GM19395 (cell line): Measurements from ENCODE around the gene CCT5.
"Not testable (repeated sequence)": the region's sequence is repeated elsewhere in the genome, so short reads cannot be mapped to it uniquely, and the experiment has no call there.

Source experiments
- ATAC-seq: cut with Tn5 transposase; IDR thresholded peaks from one replicate; pipeline ENCODE4 v1.9.1; 2021; ENCODE audit warnings: mild to moderate bottlenecking, moderate library complexity; ENCODE audit not compliant: unreplicated experiment

The CCT5 gene

DNA sequence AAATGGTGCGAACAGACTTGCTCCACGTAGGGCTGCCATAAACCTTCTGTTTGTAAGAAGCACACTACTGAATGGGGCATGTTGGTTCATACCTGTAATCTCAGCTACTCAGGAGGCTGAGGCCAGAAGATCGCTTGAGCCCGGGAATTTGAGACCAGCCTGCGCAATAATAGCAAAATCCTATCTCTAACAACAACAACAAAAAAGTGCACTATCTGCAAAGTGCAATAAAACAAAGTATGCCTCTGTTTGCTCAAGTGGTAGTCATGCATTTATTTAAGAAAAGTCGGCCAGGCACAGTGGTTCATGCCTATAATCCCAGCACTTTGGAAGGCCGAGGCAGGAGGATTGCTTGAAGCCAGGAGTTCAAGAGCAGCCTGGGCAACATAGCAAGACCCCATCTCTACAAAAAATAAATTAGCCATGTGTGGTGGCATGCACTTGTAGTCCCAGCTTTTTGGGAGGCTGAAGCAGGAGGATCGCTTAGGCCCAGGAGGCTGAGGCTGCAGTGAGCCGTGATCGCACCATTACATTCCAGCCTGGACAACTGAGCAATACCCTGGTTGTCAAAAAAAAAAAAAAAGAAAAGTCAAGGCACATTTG, 5.6 kb upstream of the CCT5 start:
- no peak for ATAC-seq

DNA sequence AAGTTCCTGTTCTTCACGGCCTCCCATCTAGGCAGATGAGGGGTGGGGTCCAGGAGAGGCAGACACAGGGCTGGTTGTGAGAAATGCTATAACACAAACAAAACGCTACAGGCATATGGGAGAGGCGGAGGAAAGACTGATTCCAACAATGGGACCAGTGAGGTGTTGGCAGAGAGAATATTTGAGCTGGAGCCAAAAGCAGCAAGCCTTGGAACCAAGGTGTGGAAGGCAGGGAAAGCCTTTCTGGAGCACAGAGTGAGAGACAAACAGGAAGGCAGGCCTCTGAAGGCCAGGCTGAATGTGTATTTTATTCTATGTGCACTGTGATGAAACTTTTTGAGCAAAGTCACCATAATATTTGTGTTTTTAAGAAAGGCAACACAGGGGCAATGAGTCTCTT, 3.3 kb upstream of the CCT5 start:
- ATAC-seq = no peak

DNA sequence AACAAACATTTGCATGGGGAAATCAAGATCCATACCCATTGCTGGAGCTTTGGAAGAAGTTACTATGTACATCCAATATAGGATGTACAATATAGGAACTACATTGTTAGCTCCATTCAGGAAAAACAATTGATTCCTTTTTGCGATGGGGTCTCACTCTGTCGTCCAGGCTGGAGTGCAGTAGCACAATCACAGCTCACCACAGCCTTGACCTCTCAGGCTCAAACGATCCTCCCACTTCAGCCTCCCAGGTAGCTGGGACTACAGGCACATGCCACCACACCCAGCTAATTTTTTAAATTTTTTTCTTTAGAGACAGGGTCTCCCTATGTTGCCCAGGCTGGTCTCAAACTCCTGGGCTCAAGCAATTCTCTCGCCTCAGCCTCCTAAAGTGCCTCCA, 2.9 kb upstream of the CCT5 start:
- ATAC-seq = not testable (repeated sequence)

- peak; percentile 14 for ATAC-seq
These were observed 1.5 kb upstream of the CCT5 start for GRCh38 chr5:10248378-10249260.

DNA sequence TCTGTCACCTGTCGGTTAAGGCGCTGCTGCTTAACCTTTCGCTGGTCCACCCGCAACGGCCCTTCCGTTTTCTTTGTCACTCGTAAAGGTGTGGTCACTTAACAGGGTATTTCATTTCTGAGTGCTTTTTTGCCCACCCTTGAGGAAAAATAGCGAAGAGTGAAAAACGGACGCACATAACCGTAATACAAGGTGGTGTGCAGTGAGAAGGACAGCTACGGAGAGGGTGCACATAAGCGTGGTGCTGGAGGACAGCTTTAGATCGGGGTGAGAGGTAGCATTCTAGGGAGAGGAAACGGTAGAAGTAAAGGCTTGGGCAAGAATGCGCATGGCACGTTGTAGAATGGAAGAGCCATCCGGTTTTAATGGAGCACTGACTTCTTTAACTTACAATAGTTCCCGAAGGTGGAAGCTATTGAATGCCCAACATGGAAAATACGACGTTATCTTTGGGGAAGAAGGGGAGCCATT, 761 bp downstream of the CCT5 start:
- no peak for ATAC-seq

DNA sequence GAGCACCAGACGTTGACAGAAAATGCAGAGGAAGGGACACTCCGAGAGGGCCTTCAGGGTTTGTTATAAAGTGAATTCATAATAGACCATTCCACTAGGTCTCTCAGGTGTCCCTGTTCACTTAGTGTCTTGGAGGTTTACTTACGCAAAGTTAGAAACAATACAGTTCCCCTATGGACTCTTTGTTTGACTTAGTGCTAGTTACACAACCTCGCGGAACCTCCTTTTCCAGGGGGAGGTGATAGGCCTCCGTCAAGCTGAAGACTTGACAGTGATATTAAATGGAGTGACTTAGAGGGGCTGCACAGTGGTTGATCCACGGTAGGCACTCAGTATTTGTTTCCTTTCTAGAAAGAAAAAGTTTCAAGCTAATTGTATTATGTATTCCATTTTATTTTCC, 1.3 kb downstream of the CCT5 start:
- ATAC-seq = no peak

GRCh38 chr5:10253390-10253789, 3.3 kb downstream of the CCT5 start:
- no peak for ATAC-seq

DNA sequence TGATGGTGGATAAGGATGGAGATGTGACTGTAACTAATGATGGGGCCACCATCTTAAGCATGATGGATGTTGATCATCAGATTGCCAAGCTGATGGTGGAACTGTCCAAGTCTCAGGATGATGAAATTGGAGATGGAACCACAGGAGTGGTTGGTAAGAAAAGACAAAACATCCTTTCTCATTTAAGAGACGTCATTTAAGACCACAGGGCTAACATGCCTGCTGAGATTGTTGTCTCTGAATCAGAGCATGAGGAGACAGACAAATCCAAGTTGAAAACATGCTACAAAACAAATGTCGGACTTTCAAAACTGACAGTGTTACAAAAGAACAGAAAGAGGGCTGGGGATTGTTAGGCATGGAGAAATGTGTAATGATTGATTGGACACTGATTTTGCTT, 4.6 kb downstream of the CCT5 start:
- ATAC-seq = no peak

GRCh38 chr5:10257870-10258269, 7.8 kb downstream of the CCT5 start:
- no peak for ATAC-seq

- no peak for ATAC-seq
These were observed 9.8 kb downstream of the CCT5 start for GRCh38 chr5:10259899-10260298.

DNA sequence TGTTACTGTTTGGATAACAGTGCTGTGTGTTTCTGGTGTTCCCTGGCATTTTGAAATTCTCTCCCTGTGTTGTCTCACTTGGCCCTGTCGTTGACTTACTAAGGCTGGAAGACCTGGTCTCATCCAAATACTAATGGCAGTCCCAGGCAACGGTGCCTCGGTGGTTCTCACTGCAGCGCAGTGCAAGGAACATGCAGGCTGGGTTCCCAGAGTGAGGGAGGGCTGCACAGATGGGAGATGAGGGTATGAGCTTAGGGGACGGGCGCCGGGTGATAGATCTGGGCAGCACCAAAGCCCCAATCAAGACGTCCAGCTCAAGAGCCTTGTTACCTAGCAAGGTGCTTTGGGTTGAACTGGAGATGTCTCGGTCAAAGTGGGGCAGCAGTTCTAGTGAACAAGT, 11.0 kb downstream of the CCT5 start:
- no peak for ATAC-seq

- ATAC-seq = no peak
These were observed 12.2 kb downstream of the CCT5 start for GRCh38 chr5:10262121-10262774.

DNA sequence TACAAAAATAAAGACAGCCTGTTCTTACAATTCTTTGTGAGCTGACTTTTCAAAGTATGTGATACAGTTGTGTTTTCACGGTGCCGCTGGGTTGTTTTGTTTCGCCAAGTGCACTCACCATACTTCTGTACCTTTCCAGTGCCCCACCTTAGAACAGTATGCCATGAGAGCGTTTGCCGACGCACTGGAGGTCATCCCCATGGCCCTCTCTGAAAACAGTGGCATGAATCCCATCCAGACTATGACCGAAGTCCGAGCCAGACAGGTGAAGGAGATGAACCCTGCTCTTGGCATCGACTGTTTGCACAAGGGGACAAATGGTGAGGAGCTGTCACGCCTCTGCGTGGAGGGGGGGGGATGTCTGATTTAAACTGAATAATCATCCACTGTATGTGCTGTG, 12.9 kb downstream of the CCT5 start:
- ATAC-seq = no peak

- ATAC-seq = no peak
These were observed 14.5 kb downstream of the CCT5 start for GRCh38 chr5:10264604-10265003.

DNA sequence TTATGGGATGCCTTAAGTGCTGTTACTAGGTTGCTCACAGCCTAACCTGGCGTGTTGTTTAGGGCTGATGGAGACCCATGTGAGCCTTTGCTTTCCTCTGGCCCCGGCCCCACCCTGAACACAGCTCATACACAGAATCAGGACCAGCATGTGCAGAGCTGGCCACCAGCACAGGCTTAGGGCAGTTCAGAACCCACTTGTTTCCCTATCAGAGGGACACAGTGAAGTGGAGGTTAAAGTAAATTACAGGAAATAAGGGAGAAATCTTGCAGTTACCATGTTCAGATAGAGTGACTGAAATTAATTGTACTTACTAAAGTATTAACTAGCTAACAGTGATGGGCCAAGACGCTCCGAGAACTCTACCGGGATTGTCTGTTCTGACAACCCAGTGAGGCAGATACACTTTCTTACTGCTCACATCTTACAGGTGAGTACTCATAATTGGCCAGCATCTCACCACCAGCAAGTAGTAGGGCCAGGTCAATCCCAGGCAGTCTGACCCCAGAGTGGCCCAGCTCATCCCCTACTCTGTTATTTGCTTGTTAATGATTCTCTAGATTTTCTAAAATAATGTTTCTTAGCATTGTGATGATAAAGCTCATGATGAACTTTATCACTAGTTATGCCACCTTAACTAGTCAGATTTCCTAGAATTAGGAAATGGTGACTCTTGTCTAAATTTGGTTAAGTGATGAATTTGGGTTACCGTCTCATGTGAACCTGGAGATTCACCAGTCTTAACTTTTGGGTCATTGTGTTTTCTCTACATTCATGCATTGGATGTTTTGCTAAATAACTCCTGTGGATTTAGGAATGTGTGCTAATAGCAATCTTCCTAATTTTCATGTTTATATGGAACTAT, 15.4 kb downstream of the CCT5 start:
- ATAC-seq = no peak

- no peak for ATAC-seq
These were observed 16.1 kb downstream of the CCT5 start for GRCh38 chr5:10266137-10266536.

DNA sequence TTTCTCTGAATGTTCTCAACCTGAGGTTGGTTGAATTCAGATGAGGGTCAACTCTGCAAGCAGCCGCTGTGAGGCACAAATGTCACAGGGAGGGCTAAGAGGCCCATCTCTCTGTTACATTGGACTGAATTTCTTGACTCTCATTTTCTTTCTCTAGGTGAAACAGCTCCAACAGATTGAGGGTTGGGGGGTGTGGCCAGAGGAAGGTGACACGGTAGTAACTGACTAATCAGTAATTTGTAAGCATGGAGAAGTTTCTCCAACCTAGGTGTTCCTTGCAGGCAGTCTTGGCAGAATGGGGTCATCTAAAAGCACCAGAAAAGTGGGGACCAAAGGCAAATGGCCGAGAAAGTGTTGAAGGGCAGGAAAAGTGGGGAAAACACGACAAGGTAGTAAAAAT, 16.8 kb downstream of the CCT5 start:
- ATAC-seq = no peak

GRCh38 chr5:10268100-10268499, 18.0 kb downstream of the CCT5 start:
- ATAC-seq = no peak

DNA sequence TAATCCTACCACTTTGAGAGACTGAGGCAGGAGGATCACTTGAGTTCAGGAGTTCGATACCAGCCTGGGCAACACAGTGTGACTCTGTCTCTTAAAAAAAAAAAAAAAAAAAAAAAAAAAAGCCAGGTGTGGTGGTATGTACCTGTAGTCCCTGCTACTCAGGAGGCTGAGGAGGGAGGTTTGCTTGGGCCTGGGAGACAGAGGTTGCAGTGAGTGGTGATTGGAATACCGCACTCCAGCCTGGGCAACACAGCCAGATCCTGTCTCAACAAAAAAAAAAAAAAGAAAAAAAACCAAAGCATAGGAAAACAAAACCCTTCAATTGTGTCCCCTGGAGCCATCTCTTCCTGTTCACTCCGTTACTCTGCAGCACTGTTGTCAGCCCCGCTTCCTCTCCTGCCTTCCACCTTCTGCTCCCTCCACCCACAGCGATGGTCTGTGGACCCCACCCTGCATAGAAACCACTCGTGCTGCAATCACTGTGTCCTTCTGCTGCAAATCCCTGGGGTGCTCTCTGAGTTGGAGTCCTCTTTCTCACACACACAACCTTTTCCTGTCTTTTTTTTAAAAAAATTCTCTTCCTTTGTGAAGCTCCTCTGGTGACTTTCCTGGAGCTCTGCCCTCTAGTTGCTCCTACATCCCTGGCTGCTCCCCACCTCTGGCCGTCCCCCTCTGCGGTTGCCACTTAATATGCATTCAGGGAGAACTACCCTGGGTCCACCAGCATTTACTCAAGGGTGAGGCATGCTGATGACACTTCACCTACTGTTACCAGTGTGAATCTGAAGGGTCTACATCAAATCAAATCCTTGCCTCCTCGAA, 22.2 kb downstream of the CCT5 start:
- no peak for ATAC-seq

- ATAC-seq = not testable (repeated sequence)
These were observed 22.8 kb downstream of the CCT5 start for GRCh38 chr5:10272875-10273209.
